Breast epithelium (tissue), 3 donors: ENCODE data around the gene ARFGEF2. TPM values are rescaled to one million over a fixed set of nuclear protein-coding genes. Genes with fewer than 3 reads are reported as not detected.

Source experiments
- total RNA-seq, 3 donors: library from RNA; depleted of rRNA; stranded (reverse); fragments of >200 nt; gene quantifications; one replicate each; pipeline ENCODE4 v1.1.0, GENCODE V29; 2016

The ARFGEF2 gene
- total RNA-seq, 3 donors from 2014 or later: 37.1 to 61.6 (median 42.3) TPM

Other genes with a start within 250 kb of the ARFGEF2 start
- gene PREX1, start 93.7 kb upstream of the ARFGEF2 start, total RNA-seq: 10 to 100 TPM; 53.1 to 84.2 (median 65.1) TPM
- gene CSE1L, start 124.6 kb downstream of the ARFGEF2 start, total RNA-seq: 10 to 100 TPM; 33.3 to 61.6 (median 48.5) TPM